ENCODE measurements around the gene C14orf119.

C14orf119 gene

DNA sequence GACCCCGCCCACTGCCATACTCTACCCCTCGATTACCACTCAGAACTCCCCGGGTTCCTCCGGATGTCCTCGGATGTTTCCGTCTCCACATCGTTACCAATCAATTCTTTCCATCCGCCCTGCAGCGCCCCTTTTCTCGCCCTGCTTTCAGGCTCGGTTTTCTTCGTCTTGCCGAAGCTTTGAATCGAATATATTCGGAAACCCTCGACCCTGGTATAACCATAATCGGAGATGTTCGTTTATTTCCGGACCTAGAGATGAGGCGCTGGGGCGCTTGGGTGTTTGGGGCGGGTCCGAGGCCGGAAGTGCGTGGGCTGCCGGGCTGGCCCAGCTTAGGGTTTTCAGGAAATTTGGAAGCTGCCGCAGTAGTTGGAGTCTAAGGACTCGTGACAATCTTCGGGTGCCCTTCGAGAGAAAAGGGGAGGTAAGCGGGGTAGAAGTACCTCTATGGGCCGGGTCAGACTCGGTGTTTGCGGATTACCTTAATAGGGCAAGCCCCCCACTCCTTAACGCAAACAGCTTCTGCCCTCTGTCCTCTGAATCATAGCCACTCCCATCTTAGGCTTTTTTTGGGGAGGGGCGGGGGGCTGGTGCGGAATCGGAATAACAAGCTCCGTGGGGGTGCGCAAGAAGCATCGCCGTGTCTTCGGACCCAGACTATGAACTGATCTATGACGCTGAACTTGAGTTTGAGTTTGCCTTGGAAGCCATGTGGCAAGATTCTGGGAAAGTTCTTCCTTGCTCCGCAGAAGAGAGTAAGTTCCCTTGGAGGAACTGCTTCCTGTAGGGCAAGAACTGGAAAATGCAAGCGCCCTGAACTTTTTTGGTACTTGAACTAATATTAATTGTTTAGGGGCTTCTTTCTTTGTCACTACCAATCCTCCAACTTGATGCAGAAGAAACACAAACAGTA lies at the start of gene C14orf119:
TSS of gene C14orf119 (plus strand) at position 310 of the 913 bp plus-strand sequence. CDS start 2,154 bp downstream, outside the sequence.
- no peak for DNase-seq

GRCh38 chr14:23047034-23047634 lies 48.2 kb upstream of the C14orf119 start:
- no peak for DNase-seq

GRCh38 chr14:23047751-23048693 lies 47.3 kb upstream of the C14orf119 start:
- DNase-seq, result no peak

DNA sequence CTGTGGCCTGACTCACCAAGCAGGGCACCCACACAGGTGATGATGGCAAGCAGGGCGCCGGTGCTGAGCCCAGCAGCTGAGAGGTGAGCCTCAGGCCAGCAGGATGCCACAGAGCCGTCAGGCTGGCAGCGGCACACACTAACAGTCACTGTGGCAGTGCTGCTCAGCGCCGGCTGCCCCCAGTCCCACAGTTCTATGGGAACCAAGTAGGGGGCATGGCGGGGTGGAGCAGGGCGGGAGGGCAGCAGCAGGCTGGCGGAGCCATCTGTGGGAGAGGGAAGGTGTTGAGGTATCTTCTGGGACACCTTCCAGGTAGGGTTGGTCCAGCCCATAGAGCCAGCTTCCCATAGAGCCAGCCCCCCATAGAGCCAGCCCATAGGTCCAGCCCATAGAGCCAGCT lies 46.3 kb upstream of the C14orf119 start:
- no peak for DNase-seq

DNA sequence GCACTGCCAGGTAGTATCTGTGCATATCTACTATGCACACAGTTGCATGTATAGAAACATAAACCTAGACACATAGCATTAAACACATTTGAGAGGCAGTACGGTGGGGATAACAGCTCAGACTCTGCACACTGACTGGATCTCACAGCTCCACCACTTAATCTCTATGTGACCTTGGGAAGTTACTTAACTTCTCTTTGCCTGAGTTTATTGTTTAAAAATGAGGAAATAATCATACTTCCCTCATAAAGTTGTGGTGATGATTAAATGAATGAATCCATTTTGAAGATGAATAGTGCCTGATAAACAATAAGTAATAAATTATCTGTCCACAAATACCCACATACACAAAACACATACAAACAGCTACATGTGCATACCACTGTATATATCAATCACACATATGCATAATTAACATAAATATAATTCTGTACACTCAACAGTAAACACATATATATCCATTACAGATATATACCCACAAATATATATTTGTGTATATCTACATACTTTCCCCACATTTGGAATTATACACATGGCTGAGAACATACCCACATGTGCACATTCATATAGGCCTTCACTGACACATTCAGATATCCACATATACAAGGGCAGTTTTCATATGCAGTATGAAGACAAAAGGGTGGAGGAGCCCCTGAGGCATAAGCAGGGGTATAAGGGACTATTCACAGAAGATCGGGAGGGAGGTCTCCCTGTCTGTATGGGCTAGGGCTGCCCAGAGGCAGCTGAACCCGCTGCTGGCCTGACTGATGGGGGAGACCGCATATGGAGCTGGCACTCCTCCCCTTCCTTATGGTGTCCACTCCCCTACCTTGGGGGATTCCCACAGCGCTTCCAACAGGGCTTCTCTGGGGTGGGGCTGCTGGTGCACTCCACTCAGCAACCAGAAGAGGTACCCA lies 43.9 kb upstream of the C14orf119 start:
- DNase-seq, result no peak

GRCh38 chr14:23052182-23052623 lies 43.1 kb upstream of the C14orf119 start:
- DNase-seq, result no peak

GRCh38 chr14:23052671-23053070 lies 42.6 kb upstream of the C14orf119 start:
- no peak for DNase-seq

- no peak for DNase-seq
Measured at GRCh38 chr14:23053426-23053825, 41.9 kb upstream of the C14orf119 start.

- no peak for DNase-seq
Measured at GRCh38 chr14:23054000-23054811, 41.1 kb upstream of the C14orf119 start.

DNA sequence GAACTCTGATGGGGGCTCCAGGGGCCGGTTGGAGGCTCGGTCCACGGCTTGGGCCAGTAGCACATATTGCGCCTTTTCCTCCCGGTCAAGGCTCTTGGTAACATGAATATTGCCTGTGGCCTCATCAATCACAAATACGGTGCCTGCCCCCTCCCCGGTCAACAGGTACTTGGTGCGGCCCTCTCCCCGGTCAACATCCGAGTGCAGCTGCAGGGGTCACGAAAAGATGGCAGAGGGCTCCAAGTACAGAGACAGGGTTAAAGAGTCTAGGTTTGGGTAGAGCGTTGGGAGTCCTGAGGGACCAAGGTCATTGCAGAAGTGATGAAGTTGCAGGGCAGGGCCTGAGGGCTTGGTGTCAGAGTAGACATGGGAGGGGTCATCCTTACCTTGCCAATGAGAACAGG lies 40.2 kb upstream of the C14orf119 start:
- DNase-seq, result no peak

DNA sequence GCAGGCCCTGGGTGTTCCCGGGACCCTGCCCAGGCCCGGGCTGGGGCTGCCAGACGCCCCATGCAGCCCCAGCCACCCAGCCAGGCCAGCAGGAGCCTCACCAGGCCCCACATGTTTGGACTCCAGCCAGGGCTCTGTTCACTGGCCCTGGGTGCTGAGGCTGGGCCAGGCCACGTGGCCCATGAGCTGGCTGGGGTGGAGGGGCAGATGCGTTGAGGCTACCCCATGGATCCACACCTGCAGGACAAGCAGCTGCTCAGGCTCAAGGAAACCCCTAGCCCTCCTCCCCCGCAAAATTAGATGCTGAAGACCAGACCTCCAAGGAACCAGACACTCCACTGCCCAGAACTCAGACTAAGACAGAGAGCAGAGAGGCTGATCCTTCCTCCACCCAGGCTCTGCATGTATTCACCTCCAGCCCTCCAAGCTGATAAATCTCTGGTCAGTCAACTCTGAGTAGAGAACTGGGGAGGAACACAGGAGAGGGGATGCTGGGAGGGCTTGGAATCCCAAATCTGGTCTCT lies 39.6 kb upstream of the C14orf119 start:
- no peak for DNase-seq

GRCh38 chr14:23056145-23056955 lies 39.0 kb upstream of the C14orf119 start:
- no peak for DNase-seq

DNA sequence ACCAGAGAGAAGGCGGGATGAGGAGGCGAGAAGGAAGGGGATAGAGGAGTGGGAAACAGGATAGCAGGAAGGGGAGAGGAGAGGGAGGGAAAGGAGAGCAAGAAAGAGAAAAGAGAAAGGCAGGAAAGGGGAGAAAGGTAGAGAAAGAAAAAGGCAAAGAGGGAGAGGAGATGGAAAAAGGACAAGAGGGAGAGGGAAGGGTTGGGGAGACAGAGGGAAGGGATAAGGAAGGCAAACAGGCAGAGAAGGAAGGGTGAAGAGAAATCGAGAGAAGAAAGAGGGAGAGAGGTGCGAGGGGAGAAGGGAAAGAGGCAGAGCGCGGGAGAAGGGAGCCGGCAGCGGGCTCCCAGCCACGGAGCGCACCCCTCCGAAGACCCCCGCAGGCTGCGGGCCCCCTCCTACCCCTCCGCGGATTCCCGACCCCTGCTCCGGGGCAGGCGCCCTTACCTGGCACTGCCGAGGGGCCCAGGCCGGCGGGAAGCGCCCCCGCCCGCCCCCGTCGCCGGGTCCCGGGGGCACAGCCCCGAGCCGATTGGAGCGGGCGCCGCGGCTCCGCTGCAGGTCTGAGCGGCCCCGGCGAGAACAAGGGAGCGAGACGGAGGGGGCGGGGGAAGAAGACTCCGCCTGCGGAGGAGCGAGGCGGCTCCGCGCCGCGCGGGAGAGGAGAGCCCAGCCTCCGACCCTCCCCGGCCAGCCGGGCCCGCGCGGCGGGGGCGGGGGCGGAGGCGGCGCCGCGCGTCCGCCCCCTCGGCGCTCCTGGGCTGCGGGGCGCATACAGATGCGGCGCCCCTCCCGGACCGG lies 38.1 kb upstream of the C14orf119 start, which contains the start of gene CDH24:
TSS of gene CDH24 (minus strand) at position 565 of the 801 bp plus-strand sequence. CDS start 1,787 bp downstream, outside the sequence.
- no peak for DNase-seq

GRCh38 chr14:23057757-23058653 lies 37.3 kb upstream of the C14orf119 start:
- no peak for DNase-seq

- no peak for DNase-seq
Measured at GRCh38 chr14:23058654-23059504, 36.4 kb upstream of the C14orf119 start.

DNA sequence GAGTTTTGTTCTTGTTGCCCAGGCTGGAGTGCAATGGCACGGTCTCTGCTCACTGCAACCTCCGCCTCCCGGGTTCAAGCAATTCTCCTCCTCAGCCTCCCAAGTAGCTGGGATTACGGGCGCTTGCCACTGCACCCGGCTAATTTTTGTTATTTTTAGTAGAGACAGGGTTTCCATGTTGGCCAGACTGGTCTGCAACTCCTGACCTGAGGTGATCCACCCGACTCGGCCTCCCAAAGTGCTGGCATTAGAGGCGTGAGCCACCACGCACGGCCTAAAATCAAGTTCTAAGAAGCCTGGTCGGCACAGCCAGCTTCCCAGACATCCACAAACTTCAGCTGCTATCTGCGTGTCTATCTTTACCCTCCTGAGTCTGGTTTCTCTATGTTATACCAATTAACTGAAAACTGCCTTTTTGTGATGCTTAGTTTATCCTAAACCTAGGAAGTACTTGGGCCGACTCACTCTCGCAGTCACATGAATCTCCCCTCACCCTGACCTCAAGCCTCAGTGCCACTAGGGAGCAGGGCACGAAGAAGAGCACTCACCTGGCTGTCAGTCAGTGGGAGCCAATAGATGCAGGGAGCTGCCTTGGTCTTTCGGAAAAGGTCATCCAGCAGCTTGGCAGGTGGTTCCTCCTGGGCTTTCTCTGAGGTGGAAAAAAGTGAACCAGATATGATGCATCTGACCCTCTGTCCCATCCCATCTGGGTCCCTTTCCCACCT lies 34.6 kb upstream of the C14orf119 start:
- no peak for DNase-seq

Data from hippocampal formation (tissue), 2 donors.